Astrocyte (in vitro differentiated cells and primary cell): Measurements from ENCODE around the gene STK17A.

Experiments used
- CTCF ChIP-seq: IDR thresholded peaks from 2 replicates; pipeline ENCODE4 v1.5.1; 2011; ENCODE audit warnings: low read depth, mild to moderate bottlenecking, inconsistent platforms, low read length, moderate library complexity; ENCODE audit not compliant: insufficient read depth
- EZH2 ChIP-seq: IDR thresholded peaks from 2 replicates; pipeline ENCODE4 v1.6.1; 2012; ENCODE audit warnings: mild to moderate bottlenecking, low read length, inconsistent platforms; ENCODE audit not compliant: insufficient read depth

GRCh38 chr7:43671521-43671920 lies 88.6 kb downstream of the STK17A start:
- TF ChIP-seq CTCF = no peak
- no peak for TF ChIP-seq EZH2
